Measurements from ENCODE around the gene GPR143.

- TF ChIP-seq, protein P1, sequence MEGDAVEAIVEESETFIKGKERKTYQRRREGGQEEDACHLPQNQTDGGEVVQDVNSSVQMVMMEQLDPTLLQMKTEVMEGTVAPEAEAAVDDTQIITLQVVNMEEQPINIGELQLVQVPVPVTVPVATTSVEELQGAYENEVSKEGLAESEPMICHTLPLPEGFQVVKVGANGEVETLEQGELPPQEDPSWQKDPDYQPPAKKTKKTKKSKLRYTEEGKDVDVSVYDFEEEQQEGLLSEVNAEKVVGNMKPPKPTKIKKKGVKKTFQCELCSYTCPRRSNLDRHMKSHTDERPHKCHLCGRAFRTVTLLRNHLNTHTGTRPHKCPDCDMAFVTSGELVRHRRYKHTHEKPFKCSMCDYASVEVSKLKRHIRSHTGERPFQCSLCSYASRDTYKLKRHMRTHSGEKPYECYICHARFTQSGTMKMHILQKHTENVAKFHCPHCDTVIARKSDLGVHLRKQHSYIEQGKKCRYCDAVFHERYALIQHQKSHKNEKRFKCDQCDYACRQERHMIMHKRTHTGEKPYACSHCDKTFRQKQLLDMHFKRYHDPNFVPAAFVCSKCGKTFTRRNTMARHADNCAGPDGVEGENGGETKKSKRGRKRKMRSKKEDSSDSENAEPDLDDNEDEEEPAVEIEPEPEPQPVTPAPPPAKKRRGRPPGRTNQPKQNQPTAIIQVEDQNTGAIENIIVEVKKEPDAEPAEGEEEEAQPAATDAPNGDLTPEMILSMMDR (IDR thresholded peaks at IDR 0.05), result no peak
- TF ChIP-seq POLR2A (IDR thresholded peaks at IDR 0.05), result no peak
These were observed 59.2 kb downstream of the GPR143 start for GRCh38 chrX:9706421-9706820.
